HG03520 (cell line): ENCODE results near the gene SERPINA6.
"Not testable (repeated sequence)": the region's sequence is repeated elsewhere in the genome, so short reads cannot be mapped to it uniquely, and the experiment has no call there.

Source experiments
- ATAC-seq: cut with Tn5 transposase; IDR thresholded peaks from one replicate; pipeline ENCODE4 v1.9.1; 2021; ENCODE audit warnings: mild to moderate bottlenecking, moderate library complexity; ENCODE audit not compliant: unreplicated experiment

The SERPINA6 gene

GRCh38 chr14:94295360-94296180 is 27.6 kb downstream of the SERPINA6 start:
- ATAC-seq, result no peak

GRCh38 chr14:94293578-94293924 is 29.6 kb downstream of the SERPINA6 start:
- no peak for ATAC-seq

GRCh38 chr14:94292872-94293577 is 30.1 kb downstream of the SERPINA6 start, which contains the start of gene SERPINA10:
TSS of gene SERPINA10 (minus strand) at chr14:94293268. CDS start at chr14:94290593, 2,675 bp downstream.
- ATAC-seq, result no peak

- ATAC-seq, result no peak
These were observed 30.6 kb downstream of the SERPINA6 start for GRCh38 chr14:94292526-94292871.

GRCh38 chr14:94291906-94292525 is 31.1 kb downstream of the SERPINA6 start:
- no peak for ATAC-seq

GRCh38 chr14:94291159-94291905 is 31.8 kb downstream of the SERPINA6 start:
- no peak for ATAC-seq

- ATAC-seq, result no peak
These were observed 32.9 kb downstream of the SERPINA6 start for GRCh38 chr14:94290197-94290596.

GRCh38 chr14:94288610-94289465 is 34.3 kb downstream of the SERPINA6 start:
- ATAC-seq, result no peak

- ATAC-seq, result no peak
These were observed 38.0 kb downstream of the SERPINA6 start for GRCh38 chr14:94285158-94285557.

GRCh38 chr14:94284221-94284620 is 38.9 kb downstream of the SERPINA6 start:
- no peak for ATAC-seq

- ATAC-seq, result no peak
These were observed 40.0 kb downstream of the SERPINA6 start for GRCh38 chr14:94282991-94283723.

- no peak for ATAC-seq
These were observed 44.4 kb downstream of the SERPINA6 start for GRCh38 chr14:94278731-94279130.

GRCh38 chr14:94276898-94277561 is 46.1 kb downstream of the SERPINA6 start:
- ATAC-seq, result not testable (repeated sequence)

- ATAC-seq, result no peak
These were observed 54.0 kb downstream of the SERPINA6 start for GRCh38 chr14:94269156-94269555.

- ATAC-seq, result not testable (repeated sequence)
These were observed 54.6 kb downstream of the SERPINA6 start for GRCh38 chr14:94268582-94268981.

- no peak for ATAC-seq
These were observed 55.8 kb downstream of the SERPINA6 start for GRCh38 chr14:94267352-94267751.

GRCh38 chr14:94264195-94264594 is 58.9 kb downstream of the SERPINA6 start:
- ATAC-seq, result not testable (repeated sequence)
